ENCODE measurements around the gene CRK. TPM values are rescaled to one million over a fixed set of nuclear protein-coding genes. Genes with fewer than 3 reads are reported as not detected.

CRK gene
- total RNA-seq, 3 donors from 2014 or later (not counting 1 experiment from before 2014, with no cell fraction given): 15.9 to 19.6 (median 16.7) TPM

DNA sequence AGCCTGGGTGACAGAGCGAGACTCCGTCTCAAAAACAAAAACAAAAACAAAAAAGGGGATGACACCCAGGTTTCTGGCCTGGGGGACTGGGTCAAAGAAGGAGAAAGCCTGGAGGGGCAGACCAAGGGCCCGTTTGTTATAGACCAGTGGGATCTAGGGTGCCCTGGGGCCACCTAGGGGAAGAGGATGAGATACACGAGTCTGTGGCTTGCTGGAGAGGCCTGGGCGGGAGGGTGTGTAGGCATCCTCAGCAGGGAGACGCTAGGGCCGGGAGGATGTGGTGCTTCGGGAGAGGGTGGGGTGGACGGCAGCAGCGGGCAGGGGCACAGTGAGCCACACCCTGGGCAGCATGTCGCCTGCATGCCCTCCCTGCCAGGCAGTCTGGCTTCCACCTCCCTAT is 17.1 kb upstream of the CRK start:
- Mint-ChIP-seq H3K36me3 (no peaks in the 10 kb centered on the region), H3K4me1 (no peaks in the 10 kb centered on the region), H3K27me3 (ENCODE audit: low read depth in 2 of 2) (peaks cover 26% of the 10 kb centered on the region in 2 donors), H3K9me3 (no peaks in the 10 kb centered on the region), H3K4me3 (no peak overlapping the region), H3K27ac (no peak overlapping the region)
- no peak overlapping the region for H3K4me3 ChIP-seq (ENCODE audit: low read length)
- H3K27me3 ChIP-seq (ENCODE audit: control insufficient read depth, insufficient read depth, low read length): no peaks in the 10 kb centered on the region
- 56% methylated on average over 11 of the region's 11 CpGs for WGBS (ENCODE audit: insufficient coverage)
- no peaks in the 10 kb centered on the region for H3K36me3 ChIP-seq (ENCODE audit: control insufficient read depth, insufficient read depth, low read length)
- no peak for TF ChIP-seq CTCF (IDR thresholded peaks at IDR 0.05)
- ATAC-seq (peak in 1 of 3 donors; percentile 51), DNase-seq (peak in 1 of 2 donors; percentile 53)
- intact Hi-C loops (cut with micrococcal nuclease): no loop called here
- no peak overlapping the region for H3K27ac ChIP-seq (ENCODE audit: low read length)
- H3K9me3 ChIP-seq (ENCODE audit: control insufficient read depth, insufficient read depth, low read length): no peaks in the 10 kb centered on the region
- H3K4me1 ChIP-seq (ENCODE audit: control insufficient read depth, insufficient read depth, low read length): peaks cover 13% of the 10 kb centered on the region

- Mint-ChIP-seq H3K27ac (no peak overlapping the region), H3K9me3 (no peaks in the 10 kb centered on the region), H3K4me1 (no peaks in the 10 kb centered on the region), H3K36me3 (no peaks in the 10 kb centered on the region), H3K27me3 (ENCODE audit: low read depth in 2 of 2) (peaks cover 24 to 26% of the 10 kb centered on the region in 2 donors), H3K4me3 (no peak overlapping the region)
- 95% methylated on average over 42 of the region's 42 CpGs for WGBS (ENCODE audit: insufficient coverage)
- peaks cover 15% of the 10 kb centered on the region for H3K4me1 ChIP-seq (ENCODE audit: control insufficient read depth, insufficient read depth, low read length)
- TF ChIP-seq CTCF (IDR thresholded peaks at IDR 0.05): no peak
- H3K9me3 ChIP-seq (ENCODE audit: control insufficient read depth, insufficient read depth, low read length): no peaks in the 10 kb centered on the region
- no peak overlapping the region for H3K4me3 ChIP-seq (ENCODE audit: low read length)
- DNase-seq (no peak), ATAC-seq (no peak)
- no peaks in the 10 kb centered on the region for H3K36me3 ChIP-seq (ENCODE audit: control insufficient read depth, insufficient read depth, low read length)
- no peak overlapping the region for H3K27ac ChIP-seq (ENCODE audit: low read length)
- no peaks in the 10 kb centered on the region for H3K27me3 ChIP-seq (ENCODE audit: control insufficient read depth, insufficient read depth, low read length)
- intact Hi-C loops (cut with micrococcal nuclease): no loop called here
Measured at GRCh38 chr17:1471911-1472821, 16.1 kb upstream of the CRK start.

DNA sequence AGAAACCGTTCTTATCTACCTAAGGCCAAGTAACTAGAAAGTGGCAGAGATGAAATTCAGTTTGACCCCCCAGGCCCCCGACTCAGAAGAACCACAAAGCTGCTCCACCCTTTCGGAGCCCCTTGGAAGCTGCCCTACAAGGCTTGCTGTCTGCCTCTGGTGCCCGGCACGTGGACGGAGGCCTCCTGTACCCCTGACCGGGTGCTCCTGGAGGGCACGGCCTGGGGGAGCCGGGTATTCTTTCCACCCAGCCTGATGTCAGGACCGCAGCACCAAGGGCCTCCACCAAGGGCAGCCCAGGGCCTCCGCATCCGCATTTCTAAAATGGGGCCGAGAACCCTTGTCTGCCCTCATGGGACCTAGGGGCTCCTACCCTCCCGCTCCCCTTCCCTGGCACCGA is 15.5 kb upstream of the CRK start:
- ATAC-seq: no peak
- intact Hi-C loops (cut with micrococcal nuclease): no loop called here
- no peaks in the 10 kb centered on the region for H3K36me3 ChIP-seq (ENCODE audit: control insufficient read depth, insufficient read depth, low read length)
- H3K4me1 ChIP-seq (ENCODE audit: control insufficient read depth, insufficient read depth, low read length): peaks cover 15% of the 10 kb centered on the region
- H3K4me3 ChIP-seq (ENCODE audit: low read length): no peak overlapping the region
- peaks cover 24 to 26% of the 10 kb centered on the region in 2 donors for H3K27me3 Mint-ChIP-seq (ENCODE audit: low read depth in 2 of 2)
- H3K36me3 Mint-ChIP-seq: no peaks in the 10 kb centered on the region
- no peak for TF ChIP-seq CTCF (IDR thresholded peaks at IDR 0.05)
- H3K27ac Mint-ChIP-seq: no peak overlapping the region
- H3K9me3 Mint-ChIP-seq: no peaks in the 10 kb centered on the region
- no peaks in the 10 kb centered on the region for H3K27me3 ChIP-seq (ENCODE audit: control insufficient read depth, insufficient read depth, low read length)
- 97% methylated on average over 15 of the region's 15 CpGs for WGBS (ENCODE audit: insufficient coverage)
- no peak overlapping the region for H3K27ac ChIP-seq (ENCODE audit: low read length)
- no peaks in the 10 kb centered on the region for H3K9me3 ChIP-seq (ENCODE audit: control insufficient read depth, insufficient read depth, low read length)
- no peaks in the 10 kb centered on the region for H3K4me1 Mint-ChIP-seq
- no peak for DNase-seq
- H3K4me3 Mint-ChIP-seq: no peak overlapping the region
